Trophoblast cell (in vitro differentiated cells and primary cell): ENCODE data around the gene C1orf87.

Experiments used
- DNase-seq, 2 donors: peaks; one replicate each; pipeline ENCODE4 v3.0.0-alpha.2; 2016
- H2AFZ ChIP-seq: 2 replicates; pipeline ENCODE4 v1.6.1; 2013; ENCODE audit warnings: low read length, moderate library complexity, mild to moderate bottlenecking; ENCODE audit not compliant: insufficient read depth, poor library complexity
- H2AK5ac ChIP-seq: 2 replicates; pipeline ENCODE4 v1.6.1; 2013; ENCODE audit warnings: mild to moderate bottlenecking, low read length
- H2BK120ac ChIP-seq: 2 replicates; pipeline ENCODE4 v1.6.1; 2013; ENCODE audit warnings: low read length, mild to moderate bottlenecking, moderate library complexity; ENCODE audit not compliant: insufficient read depth, poor library complexity
- H2BK12ac ChIP-seq: 2 replicates; pipeline ENCODE4 v1.6.1; 2013; ENCODE audit warnings: mild to moderate bottlenecking, low read length, moderate library complexity
- H2BK5ac ChIP-seq: 2 replicates; pipeline ENCODE4 v1.6.1; 2013; ENCODE audit warnings: low read length, low read depth, moderate library complexity, mild to moderate bottlenecking; ENCODE audit not compliant: poor library complexity
- H3K14ac ChIP-seq: 2 replicates; pipeline ENCODE4 v1.6.1; 2013; ENCODE audit warnings: mild to moderate bottlenecking, low read length
- H3K18ac ChIP-seq: 2 replicates; pipeline ENCODE4 v1.6.1; 2013; ENCODE audit warnings: mild to moderate bottlenecking, low read length
- H3K23ac ChIP-seq: 2 replicates; pipeline ENCODE4 v1.6.1; 2013; ENCODE audit warnings: low read length
- H3K27ac ChIP-seq: 2 replicates; pipeline ENCODE4 v1.5.1; 2013; ENCODE audit warnings: low read depth, mild to moderate bottlenecking, inconsistent platforms, low read length, moderate library complexity
- H3K27me3 ChIP-seq: 2 replicates; pipeline ENCODE4 v1.6.1; 2013; ENCODE audit warnings: inconsistent platforms, mild to moderate bottlenecking, low read length, moderate library complexity; ENCODE audit not compliant: insufficient read depth
- H3K36me3 ChIP-seq, 2 experiments: 1 replicate in 1 of 2; 2 replicates in 1 of 2; pipeline ENCODE4 v1.6.1; 2013; ENCODE audit warnings: low read length in 2 of 2, mild to moderate bottlenecking in 2 of 2, moderate library complexity in 1 of 2; ENCODE audit not compliant: insufficient read depth in 2 of 2, control insufficient read depth in 1 of 2
- H3K4ac ChIP-seq: 2 replicates; pipeline ENCODE4 v1.6.1; 2013; ENCODE audit warnings: low read depth, mild to moderate bottlenecking, low read length, moderate library complexity
- H3K4me1 ChIP-seq, 2 experiments: 1 replicate in 1 of 2; 2 replicates in 1 of 2; pipeline ENCODE4 v1.6.1; 2013; ENCODE audit warnings: low read length in 2 of 2, mild to moderate bottlenecking in 2 of 2, moderate library complexity in 1 of 2; ENCODE audit not compliant: insufficient read depth in 2 of 2, control insufficient read depth in 1 of 2
- H3K4me2 ChIP-seq: 2 replicates; pipeline ENCODE4 v1.6.1; 2013; ENCODE audit warnings: inconsistent platforms, mild to moderate bottlenecking, low read length, moderate library complexity
- H3K4me3 ChIP-seq: 2 replicates; pipeline ENCODE4 v1.5.1; 2013; ENCODE audit warnings: mild to moderate bottlenecking, low read depth, low read length, inconsistent platforms
- H3K79me1 ChIP-seq: one replicate; pipeline ENCODE4 v1.6.1; 2013; ENCODE audit warnings: low read length
- H3K79me2 ChIP-seq: 2 replicates; pipeline ENCODE4 v1.6.1; 2013; ENCODE audit warnings: low read length, mild to moderate bottlenecking; ENCODE audit not compliant: control insufficient read depth, insufficient read depth, poor library complexity
- H3K9ac ChIP-seq: 2 replicates; pipeline ENCODE4 v1.6.1; 2013; ENCODE audit warnings: mild to moderate bottlenecking, low read length
- H3K9me3 ChIP-seq: 2 replicates; pipeline ENCODE4 v1.6.1; 2013; ENCODE audit warnings: low read depth, mild to moderate bottlenecking, control low read depth, inconsistent platforms, low read length; ENCODE audit not compliant: insufficient read depth
- H4K12ac ChIP-seq: 2 replicates; pipeline ENCODE4 v1.6.1; 2013; ENCODE audit warnings: low read depth, mild to moderate bottlenecking, low read length, moderate library complexity
- H4K8ac ChIP-seq: 2 replicates; pipeline ENCODE4 v1.6.1; 2013; ENCODE audit warnings: low read depth, mild to moderate bottlenecking, low read length, moderate library complexity
- H4K91ac ChIP-seq: one replicate; pipeline ENCODE4 v1.6.1; 2013; ENCODE audit warnings: low read depth, mild to moderate bottlenecking, low read length, moderate library complexity
- WGBS: extraction: QIAGEN DNeasy Blood & Tissue Kit; methylation state at CpG from one replicate; pipeline ENCODE4 v1.1.7; 2013; ENCODE audit warnings: missing lambda C conversion rate; ENCODE audit not compliant: insufficient read length, insufficient coverage; ENCODE audit errors: extremely low coverage; 5-methylcytosine and 5-hydroxymethylcytosine counted together

The C1orf87 gene

DNA sequence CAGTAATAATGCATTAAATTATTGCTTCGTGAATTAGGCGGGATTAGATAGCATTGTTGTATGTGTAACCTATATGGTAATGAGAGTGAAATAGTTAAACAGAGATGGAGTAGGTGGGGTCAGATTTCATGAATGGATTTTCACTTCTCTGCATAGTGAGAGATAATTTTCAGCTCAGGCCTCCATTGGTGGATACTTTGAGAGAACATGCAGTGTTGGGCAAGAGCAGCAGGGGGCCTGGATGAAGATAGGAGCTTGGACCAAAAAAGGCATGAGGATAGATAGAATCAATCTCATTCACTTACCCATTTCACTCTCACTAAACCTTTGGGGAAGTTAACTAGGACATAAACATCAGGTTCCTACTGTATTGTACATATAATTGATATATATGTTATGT lies 39.5 kb upstream of the C1orf87 start:
- no peak overlapping the region for H2BK12ac ChIP-seq
- no peak overlapping the region for H3K4me2 ChIP-seq
- no peak overlapping the region for H2BK120ac ChIP-seq
- no peak overlapping the region for H3K27ac ChIP-seq
- no peak overlapping the region for H3K18ac ChIP-seq
- H3K4me3 ChIP-seq = no peak overlapping the region
- no peaks in the 10 kb centered on the region for H3K36me3 ChIP-seq
- H2AK5ac ChIP-seq = no peak overlapping the region
- no peaks in the 10 kb centered on the region for H3K4me1 ChIP-seq
- no peaks in the 10 kb centered on the region for H3K79me1 ChIP-seq
- H2BK5ac ChIP-seq = no peak overlapping the region
- H4K91ac ChIP-seq = no peak overlapping the region
- no peak overlapping the region for H3K14ac ChIP-seq
- H4K12ac ChIP-seq = no peak overlapping the region
- no peaks in the 10 kb centered on the region for H3K79me2 ChIP-seq
- no peak overlapping the region for H3K23ac ChIP-seq
- no CpG with 5 or more reads among the region's 2 CpGs for WGBS
- H3K4ac ChIP-seq = no peak overlapping the region
- no peaks in the 10 kb centered on the region for H3K27me3 ChIP-seq
- DNase-seq = no peak
- no peak overlapping the region for H3K9ac ChIP-seq
- H2AFZ ChIP-seq = no peak overlapping the region
- H3K9me3 ChIP-seq = no peaks in the 10 kb centered on the region
- H4K8ac ChIP-seq = no peak overlapping the region

DNA sequence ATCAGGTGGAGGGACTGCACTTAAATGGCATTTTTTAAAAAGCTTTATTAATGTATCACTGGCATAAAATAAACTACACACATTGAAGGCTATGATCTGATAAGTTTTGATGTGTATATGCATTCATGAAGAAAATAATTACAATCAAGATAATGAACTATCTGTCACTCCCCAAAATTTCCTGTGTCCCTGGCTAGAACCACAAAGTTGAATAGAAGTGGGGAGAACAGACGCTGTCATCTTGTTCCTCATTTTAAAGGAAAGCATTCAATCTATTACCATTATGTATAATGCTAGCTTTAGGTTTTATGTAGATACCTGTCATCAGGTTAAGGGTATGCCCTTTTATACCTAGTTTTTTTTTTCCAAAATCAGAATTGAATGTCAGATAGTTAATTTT lies 38.1 kb upstream of the C1orf87 start:
- H3K4me3 ChIP-seq = no peak overlapping the region
- WGBS = no CpG with 5 or more reads among the region's 1 CpG
- no peak for DNase-seq
- H3K9ac ChIP-seq = no peak overlapping the region
- no peak overlapping the region for H2BK5ac ChIP-seq
- no peak overlapping the region for H3K23ac ChIP-seq
- no peak overlapping the region for H3K14ac ChIP-seq
- no peak overlapping the region for H2BK120ac ChIP-seq
- no peaks in the 10 kb centered on the region for H3K4me1 ChIP-seq
- no peaks in the 10 kb centered on the region for H3K27me3 ChIP-seq
- H3K9me3 ChIP-seq = no peaks in the 10 kb centered on the region
- H3K36me3 ChIP-seq = no peaks in the 10 kb centered on the region
- no peak overlapping the region for H3K27ac ChIP-seq
- no peak overlapping the region for H3K4ac ChIP-seq
- H4K12ac ChIP-seq = no peak overlapping the region
- no peak overlapping the region for H4K8ac ChIP-seq
- H3K18ac ChIP-seq = no peak overlapping the region
- no peak overlapping the region for H2AFZ ChIP-seq
- H4K91ac ChIP-seq = no peak overlapping the region
- H2AK5ac ChIP-seq = no peak overlapping the region
- no peaks in the 10 kb centered on the region for H3K79me2 ChIP-seq
- no peak overlapping the region for H3K4me2 ChIP-seq
- no peaks in the 10 kb centered on the region for H3K79me1 ChIP-seq
- no peak overlapping the region for H2BK12ac ChIP-seq

DNA sequence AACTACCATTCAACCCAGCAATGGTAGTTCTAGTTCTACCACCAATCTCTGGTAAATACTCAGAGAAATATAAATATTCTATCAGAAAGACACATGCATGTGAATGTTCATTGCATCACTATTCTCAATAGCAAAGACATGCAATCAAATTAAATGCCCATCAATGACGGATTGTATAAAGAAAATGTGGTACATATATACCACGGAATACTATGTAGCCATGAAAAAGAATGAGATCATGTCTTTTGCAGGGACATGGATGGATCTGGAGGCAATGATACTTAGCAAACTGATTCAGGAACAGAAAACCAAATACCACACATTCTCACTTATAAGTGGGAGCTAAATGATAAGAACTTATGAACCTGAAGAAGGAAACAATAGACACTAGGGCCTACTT lies 37.5 kb upstream of the C1orf87 start:
- no peaks in the 10 kb centered on the region for H3K79me2 ChIP-seq
- WGBS = no CpG with 5 or more reads among the region's 2 CpGs
- H3K4me1 ChIP-seq = no peaks in the 10 kb centered on the region
- no peak overlapping the region for H2BK120ac ChIP-seq
- no peak overlapping the region for H2AK5ac ChIP-seq
- no peaks in the 10 kb centered on the region for H3K36me3 ChIP-seq
- H3K4me3 ChIP-seq = no peak overlapping the region
- no peak overlapping the region for H4K91ac ChIP-seq
- DNase-seq = no peak
- H4K8ac ChIP-seq = no peak overlapping the region
- H3K4me2 ChIP-seq = no peak overlapping the region
- no peak overlapping the region for H3K9ac ChIP-seq
- H3K18ac ChIP-seq = no peak overlapping the region
- H3K27ac ChIP-seq = no peak overlapping the region
- no peak overlapping the region for H3K23ac ChIP-seq
- no peaks in the 10 kb centered on the region for H3K79me1 ChIP-seq
- no peak overlapping the region for H3K14ac ChIP-seq
- H2BK12ac ChIP-seq = no peak overlapping the region
- H2AFZ ChIP-seq = no peak overlapping the region
- no peaks in the 10 kb centered on the region for H3K27me3 ChIP-seq
- no peak overlapping the region for H4K12ac ChIP-seq
- no peak overlapping the region for H2BK5ac ChIP-seq
- no peaks in the 10 kb centered on the region for H3K9me3 ChIP-seq
- no peak overlapping the region for H3K4ac ChIP-seq

DNA sequence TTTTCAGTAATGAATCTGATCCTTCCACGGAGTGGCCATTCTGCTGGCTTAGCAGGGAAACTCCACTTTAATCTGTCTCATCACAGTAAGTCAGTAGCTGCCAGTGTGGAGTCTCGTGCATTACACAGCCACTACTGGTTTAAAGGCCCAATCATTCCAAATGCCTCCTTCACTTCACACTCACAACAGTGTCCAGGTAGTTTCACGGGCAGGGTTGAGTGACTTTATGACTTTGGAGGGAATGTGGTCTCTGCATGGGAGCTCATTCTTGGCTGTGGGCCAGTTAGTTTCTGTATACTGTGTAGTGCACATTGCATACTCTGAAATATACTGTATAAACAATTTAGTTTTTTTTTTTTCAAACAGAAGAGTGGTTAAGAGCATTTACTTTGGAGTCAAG lies 34.6 kb upstream of the C1orf87 start:
- H3K4me1 ChIP-seq = no peaks in the 10 kb centered on the region

More for the DNA sequence above, 34.6 kb upstream of the C1orf87 start:
- Histone ChIP-seq H2BK120ac (no peak overlapping the region), H2AK5ac (no peak overlapping the region), H3K18ac (no peak overlapping the region), H3K79me1 (no peaks in the 10 kb centered on the region), H3K14ac (no peak overlapping the region), H2BK12ac (no peak overlapping the region), H3K4me3 (no peak overlapping the region), H4K8ac (no peak overlapping the region), H4K12ac (no peak overlapping the region), H2BK5ac (no peak overlapping the region), H3K27ac (no peak overlapping the region), H3K79me2 (no peaks in the 10 kb centered on the region), H3K4me2 (no peak overlapping the region), H3K27me3 (no peaks in the 10 kb centered on the region), H3K9me3 (no peaks in the 10 kb centered on the region), H2AFZ (no peak overlapping the region), H3K23ac (no peak overlapping the region), H3K4ac (no peak overlapping the region), H3K36me3 (no peaks in the 10 kb centered on the region), H3K9ac (no peak overlapping the region), H4K91ac (no peak overlapping the region)
- DNase-seq = no peak
- no CpG with 5 or more reads among the region's 3 CpGs for WGBS
